NCI-H1417 treated with DMSO at 0.1 percent for 48 hours (cell line): Measurements from ENCODE around the gene SLC25A13.
A peak's percentile ranks its signal among the peaks of the same experiment; 100 is the strongest.

Experiments used
- DNase-seq: peaks from one replicate; lab custom pipeline; 2025; lab: John Stamatoyannopoulos, UW

SLC25A13 gene

DNA sequence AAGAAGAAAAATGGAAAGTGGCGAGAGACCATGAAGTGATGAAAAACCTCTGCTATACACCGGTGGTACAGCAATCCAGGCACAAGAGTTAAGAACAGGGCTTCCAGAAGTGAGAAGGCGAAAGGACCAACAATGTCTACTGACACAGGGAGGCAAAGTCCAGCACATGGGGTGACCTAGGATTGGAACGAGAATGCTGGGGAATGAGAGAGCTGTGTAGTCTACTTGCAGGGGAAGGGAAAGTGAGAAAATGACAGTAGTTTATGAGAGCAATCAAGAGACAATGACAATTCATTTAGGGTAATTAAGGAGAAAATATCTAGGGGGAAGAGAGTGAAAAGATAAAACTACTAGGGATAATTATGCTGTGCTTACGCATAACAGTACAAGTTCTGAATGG is 169.2 kb downstream of the SLC25A13 start:
- DNase-seq = no peak

DNA sequence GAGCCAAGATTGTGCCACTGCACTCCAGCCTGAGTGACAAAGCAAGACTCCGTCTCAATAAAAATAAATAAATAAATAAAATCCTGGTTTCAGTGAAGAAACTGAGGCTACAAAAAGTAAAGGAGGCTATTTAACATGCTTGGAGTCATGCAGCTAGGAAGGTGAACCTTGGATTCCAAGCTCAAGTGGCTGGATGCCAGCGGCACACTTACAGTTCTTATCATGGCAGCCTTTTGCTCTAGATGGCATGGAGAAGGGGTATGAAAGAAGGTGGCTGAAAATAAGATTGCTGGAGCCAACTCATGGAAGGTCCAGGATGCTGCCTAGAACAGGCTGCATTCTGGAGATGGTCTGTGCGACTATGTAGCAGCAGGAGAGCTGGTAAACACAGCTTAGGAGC is 170.0 kb downstream of the SLC25A13 start:
- no peak for DNase-seq

DNA sequence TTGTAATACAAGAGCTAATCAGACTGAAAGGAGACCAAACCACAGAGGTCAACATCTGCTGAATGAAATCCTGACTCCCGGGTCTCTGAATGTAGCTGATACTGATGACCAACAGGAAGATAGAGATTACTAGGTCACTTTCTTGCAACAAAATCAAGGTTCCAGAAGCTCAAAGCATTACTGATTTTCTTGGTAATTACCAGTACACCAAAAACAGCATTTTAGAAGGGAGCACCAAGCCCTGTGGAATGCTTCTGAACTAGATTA is 177.7 kb downstream of the SLC25A13 start:
- no peak for DNase-seq

DNA sequence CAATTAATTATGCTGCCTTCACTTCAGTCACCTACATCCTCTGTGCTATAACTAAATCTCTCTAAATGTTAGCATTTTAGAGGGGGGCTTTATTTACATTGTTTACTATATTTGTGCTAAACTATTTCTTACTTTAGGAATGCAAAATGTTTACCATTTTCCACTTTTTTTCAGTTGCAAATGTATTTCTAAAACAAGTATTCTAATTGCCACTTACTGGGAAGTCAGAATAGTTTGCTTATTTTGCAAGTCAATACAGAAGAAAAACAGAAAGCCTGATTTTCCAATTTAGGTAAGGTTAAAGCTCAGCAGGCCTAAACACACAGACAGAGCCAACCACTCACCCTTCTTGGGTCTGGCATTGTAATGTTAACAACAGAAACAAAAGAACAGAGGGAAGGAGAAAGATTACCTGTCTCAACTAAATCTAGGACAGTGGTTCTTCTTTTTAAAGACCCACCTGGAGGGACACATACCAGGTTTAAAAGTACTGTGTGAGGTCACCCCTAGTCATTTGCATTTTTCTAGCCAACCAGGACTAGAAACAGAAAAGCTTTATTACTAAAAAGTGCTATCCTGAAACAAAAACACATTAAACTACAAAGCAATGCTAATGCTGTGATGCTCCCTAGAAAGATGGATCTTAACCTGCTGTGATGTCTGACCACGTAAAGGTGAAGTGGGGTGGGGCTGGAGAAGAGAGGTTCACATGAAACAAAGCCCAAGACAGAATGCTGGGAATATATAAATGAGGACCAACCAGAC is 178.2 kb downstream of the SLC25A13 start:
- no peak for DNase-seq

DNA sequence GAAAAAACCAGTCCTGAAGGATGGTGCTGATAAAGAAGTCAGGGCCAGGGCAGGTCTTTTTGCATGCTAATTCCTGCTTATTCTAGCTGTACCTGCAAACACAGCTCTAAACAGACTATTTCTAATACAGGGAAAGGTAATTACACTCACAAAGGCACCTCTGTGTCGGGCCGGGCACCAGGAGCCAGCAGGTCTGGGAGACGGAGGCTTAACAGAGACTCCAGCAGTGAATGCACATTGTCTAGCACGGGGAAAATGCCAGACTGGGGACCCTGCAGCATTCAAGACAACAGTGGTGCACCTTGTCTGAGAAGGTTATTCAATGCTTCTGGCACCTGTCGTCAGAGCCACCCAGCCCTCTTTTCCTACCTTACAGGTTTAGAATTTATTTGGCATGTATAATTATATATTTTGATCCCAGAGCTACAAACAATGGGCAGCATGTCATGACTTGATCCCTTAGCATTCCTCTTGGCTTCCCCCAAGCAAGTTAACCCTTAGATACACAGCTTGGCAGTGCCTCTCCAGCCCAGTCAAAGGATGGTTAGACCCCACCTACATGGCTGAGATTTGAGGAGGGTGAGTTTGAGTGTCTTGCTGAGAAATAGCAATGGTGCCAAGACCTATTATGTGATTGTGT is 185.2 kb downstream of the SLC25A13 start:
- DNase-seq = peak; percentile 32

DNA sequence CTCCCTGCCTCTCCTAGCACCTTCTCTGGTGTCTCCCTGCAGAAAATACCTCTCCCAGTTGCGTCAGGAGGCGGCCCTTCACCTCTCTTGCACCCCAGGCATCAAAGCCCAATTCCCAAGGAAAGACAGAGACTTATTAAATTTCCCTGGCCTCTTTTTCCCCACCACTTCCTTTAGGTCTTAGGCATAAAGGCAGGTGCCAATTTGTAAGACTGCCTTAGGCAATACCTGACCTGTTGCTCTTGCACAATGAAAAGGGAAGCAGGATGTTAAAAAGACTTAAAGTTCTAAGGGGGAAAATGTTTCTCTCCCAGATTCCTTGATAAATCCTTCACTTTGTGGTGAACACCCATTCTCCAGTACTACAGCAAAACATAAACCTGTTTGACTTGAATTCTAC is 186.7 kb downstream of the SLC25A13 start:
- no peak for DNase-seq

DNA sequence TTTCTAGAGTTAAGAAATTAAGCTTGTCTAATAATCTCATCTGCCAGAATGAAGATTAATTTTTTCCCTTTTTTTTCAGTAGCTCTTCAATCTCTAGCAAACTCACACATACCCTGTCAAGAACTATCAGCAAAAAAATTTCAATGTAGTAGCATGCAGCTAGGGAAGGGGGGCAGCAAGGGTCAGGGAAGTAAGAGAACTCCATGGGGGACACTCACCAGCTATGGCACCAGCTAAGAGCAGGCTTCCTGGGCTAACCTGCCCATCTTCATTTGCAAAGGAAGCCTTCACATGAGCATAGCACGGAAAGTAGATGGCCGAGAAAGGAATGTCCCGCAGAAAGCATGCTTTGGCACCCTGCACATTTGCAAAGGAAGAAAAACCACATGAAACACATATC is 190.4 kb downstream of the SLC25A13 start:
- DNase-seq = no peak

DNA sequence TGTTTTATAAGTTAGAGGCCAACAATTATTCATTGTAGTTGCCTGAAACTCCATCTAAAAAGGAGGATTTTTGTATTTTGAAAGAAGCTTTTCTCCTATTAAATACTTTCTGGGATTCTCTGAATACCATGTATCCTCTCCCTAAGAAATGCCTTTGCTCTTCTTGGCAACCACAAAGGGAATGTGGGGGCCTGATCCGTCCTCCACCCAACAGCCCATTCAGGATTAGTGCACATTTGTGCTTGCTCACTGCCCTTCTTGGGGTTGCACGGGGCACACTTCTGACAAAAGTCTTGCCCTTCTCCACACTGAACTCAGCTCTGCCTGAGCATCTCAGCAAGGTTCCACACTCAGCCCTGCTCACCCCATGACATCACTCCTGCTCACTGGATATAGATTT is 194.2 kb downstream of the SLC25A13 start:
- DNase-seq = no peak

DNA sequence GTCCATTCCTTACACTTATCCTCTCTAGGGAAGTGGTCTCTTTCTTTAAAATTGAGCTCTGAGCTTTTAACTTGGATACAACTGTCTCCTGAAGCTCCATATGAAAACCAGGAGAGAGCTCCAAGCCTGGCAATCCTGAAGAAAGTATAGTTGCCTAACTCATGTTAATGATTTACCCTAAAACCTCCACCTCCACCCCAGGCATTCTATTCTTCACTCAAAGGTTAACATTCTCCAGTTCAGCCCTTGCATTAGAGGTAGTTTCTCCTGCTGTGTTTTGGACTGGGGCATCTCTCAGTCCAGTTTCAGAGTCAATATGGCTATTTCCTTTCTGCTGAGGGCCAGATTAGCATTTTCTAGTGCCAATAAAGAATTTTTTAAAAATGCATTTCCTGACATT is 195.5 kb downstream of the SLC25A13 start:
- DNase-seq = no peak

DNA sequence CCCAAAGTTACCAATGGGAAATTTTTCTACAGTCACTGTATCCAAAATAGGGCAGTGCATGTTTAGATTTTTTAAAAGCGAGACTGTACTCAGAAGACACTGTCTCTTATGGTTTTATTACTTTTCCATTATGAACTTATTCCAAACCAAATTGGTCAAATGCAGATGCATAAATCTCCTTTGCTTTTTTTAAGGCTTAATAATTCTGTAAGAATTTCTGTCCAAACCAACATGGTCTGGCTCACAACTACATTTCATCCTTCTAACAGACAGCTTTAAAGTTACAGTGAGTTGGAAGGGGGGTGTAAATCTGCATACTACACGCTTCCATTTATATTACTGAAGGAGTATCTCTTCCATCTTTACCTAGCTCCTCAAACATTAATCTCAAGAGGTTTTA is 199.2 kb downstream of the SLC25A13 start:
- no peak for DNase-seq

DNA sequence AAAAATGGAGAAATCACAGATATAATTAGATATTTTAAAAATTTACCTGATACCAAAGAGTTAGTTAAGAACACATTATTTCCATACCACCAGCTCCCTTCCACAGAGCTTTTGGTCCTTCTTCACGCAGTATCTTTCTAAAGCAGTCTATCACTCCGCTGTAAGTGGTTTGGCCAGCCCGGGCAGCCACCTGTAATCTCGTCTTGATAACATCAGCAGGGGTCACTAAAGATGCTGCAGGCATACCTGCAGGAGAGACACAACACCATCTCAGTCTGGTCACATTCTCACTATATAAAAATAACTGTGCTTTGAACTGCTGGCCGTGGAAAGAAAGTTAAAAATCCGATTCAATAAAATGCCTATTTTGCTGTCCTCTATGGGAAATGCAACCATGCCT is 200.1 kb downstream of the SLC25A13 start:
- no peak for DNase-seq

DNA sequence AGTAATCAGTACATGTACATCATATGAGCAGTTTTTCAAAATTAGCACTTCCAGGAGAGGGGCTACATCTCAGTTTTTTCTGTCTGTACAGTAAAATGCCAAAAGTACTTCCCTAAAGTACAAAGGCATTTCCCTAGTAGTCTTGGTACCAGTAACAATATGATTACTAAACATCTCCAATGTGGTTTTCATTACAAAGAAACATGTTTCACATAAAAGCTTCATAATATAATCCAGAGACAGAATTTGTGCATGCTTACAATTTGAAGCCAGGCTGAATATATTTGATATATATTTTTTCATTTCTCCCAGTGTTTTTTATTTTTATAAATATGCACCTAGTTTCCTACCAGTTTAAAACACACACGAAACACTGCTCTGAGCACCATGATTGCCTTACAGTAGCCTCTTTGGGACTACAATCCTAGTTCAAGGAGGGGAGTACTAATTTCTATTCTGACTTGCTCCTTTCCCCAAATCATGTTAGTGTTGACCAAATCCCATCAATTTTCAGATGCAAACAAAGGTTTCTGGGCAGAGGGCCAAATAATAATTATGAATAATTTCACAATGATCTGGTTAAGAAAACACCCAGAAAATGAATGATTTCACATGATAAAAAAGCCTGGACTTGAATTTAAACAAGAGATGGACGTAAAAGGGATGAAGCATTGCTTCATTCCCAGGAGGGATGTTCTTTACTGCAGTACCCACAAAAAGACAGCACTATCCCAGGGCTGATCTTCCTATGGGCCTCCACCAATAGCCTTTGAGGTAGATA is 201.3 kb downstream of the SLC25A13 start:
- peak; percentile 45 for DNase-seq

DNA sequence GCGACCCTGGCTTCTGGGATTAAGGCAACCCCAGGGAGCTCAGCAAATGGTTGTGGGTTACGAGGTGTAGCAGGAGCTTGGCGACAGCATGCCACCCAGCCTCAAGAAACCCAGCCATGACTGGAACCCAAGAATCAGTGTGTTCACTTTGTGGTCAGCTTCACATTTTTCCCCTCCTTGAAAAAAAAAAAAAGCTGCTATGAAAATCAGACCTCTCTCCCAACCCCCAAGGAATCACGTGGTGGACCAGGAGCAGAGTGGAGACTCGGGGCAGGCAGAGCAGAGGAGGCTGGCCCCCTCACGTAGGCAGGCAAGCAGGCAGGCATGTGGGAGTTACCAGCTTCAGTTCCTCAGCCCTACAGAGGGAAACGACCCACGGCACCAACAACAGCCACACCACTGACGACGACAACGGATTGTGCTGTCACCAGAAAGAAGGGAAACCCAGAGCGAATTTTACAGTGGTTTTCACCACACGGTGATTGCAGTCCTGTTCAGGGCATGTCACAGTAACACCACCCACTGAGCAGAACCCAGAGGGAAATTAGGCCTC is 203.4 kb downstream of the SLC25A13 start:
- no peak for DNase-seq

DNA sequence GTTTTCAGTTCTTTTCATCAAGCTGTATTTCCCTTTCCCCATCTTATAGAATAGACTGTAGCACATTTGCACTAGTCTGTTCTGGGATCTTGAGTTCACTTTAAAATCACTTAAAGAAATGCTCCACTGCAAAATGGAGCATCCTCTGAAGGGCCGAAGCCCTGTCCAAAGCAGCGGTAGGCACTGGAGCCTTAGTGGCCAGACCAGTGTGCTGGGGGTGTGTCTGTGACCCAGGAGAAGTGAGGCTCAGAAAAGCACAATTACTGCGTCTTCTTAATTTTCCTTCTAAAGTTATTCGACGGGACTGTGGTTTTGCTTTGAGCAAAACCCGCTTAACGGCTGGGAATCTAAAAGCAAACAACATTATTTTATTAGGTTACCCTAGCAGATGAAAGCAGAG is 205.7 kb downstream of the SLC25A13 start:
- DNase-seq = no peak

DNA sequence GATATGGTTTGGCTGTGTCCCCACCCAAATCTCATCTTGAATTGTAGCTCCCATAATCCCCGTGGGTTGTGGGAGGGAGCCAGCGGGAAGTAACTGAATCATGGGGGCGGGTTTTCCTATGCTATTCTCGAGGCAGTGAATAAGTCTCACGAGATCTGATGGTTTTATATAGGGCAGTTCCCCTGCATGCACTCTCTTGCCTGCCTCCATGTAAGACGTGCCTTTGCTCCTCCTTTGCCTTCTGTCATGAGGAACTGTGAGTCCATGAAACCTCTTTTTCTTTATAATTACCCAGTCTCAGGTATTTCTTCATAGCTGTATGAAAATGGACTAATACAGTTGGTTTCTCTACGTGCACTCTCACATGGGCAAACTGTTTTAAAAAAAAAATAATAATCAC is 207.7 kb downstream of the SLC25A13 start:
- DNase-seq = no peak

DNA sequence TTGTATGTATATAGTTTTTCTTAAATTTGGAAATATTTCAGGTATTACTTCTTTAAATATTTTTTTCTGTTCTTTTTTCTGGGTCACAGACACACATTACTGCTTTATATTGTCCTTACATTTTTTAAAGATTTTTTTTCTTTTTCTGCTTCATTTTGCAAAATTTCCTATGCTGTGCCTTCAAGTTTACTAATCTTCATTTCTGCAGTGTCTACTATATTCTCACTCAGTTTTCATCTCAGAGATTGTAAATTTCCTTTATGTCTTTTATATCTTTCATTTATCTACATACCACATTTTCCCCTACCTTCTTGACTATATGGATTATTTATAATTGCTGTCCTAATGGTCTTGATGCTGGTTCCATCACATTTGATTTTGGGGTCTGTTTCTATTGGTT is 210.5 kb downstream of the SLC25A13 start:
- DNase-seq = no peak

DNA sequence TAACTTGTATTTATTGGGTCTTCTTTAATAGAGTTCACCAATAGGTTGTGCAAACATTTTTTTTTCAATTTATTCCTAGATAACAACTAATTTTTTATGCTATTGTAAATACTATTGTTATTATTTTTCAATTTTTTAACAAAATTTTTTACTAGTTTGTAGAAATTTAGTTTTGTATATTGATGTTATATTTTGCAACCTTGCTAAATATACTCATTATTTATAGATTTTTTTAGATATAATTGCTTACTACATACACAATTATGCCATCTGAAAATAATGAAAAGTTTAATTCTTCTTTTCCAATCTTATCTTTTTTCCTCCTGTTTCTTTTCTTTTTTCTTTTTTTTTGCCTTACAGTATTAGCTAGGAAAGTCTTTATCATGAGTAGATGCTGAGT is 216.9 kb downstream of the SLC25A13 start:
- DNase-seq = no peak

DNA sequence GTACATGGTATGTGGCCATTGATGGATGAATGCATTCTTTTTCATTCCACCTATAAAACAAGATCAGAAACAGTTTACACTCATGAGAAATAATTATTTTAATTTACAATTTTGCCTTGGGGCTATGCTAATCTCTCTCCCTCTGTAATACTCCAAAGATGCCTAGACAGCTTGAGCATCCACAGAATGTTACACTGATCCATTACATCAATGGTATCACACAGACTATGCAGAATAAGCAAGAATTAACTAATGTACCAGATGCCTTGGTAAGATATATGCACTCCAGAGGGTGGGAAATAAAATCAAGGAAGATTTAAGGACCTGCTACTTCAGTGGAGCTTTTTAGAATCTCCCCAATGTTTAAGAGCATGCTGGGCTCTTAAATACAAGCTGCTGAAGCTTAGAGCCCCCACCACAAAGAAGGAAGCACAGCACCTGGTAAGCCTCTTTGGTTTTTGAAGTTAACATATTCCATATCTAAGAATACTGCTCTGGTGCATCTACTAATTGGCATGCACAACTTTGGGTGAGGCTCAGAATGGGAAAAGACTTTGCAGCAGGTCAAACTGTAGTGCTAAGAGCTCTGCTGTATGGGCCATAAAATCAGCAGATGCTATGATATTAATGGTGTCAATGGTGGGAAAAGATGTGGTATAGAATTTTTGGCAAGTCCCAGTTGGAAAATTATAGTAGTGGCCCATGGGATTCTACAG is 219.6 kb downstream of the SLC25A13 start:
- no peak for DNase-seq

DNA sequence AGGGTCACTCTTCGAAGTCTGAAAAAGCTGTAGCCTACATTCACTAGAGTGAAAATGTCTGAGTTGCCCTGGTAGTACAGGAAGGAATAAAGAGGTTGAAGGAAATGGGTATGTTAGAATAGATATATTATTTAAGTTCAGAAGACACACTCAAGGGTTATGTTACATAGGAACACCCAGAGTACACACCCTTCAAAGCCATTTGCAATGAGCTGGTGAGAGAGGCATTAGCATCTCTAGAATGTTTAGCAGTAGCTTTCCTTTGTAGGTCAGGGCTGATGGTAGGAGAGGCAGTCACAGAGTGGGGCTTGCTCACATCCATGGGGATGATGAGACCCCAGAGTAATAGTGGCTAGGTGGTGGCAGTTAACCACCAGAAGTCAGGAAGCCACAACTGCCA is 221.2 kb downstream of the SLC25A13 start:
- DNase-seq = no peak

DNA sequence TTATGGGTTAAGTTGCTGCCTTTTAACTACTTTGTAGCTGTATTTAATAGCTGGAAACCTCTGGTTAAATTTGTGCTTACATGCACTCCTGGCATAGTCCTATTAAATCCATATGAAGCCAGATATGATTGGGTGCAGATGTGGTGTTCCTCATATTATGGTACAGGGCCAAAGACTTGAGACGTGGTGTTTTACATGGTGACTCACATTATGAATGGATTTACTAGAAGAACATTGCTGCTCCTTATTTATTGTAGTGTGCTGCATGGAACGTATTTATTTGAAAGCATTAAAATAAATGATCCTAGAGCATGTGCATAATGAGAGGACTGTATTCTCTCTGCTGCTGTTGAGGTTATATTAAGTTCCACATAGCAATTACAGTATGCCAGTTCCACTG is 224.1 kb downstream of the SLC25A13 start:
- DNase-seq = no peak

DNA sequence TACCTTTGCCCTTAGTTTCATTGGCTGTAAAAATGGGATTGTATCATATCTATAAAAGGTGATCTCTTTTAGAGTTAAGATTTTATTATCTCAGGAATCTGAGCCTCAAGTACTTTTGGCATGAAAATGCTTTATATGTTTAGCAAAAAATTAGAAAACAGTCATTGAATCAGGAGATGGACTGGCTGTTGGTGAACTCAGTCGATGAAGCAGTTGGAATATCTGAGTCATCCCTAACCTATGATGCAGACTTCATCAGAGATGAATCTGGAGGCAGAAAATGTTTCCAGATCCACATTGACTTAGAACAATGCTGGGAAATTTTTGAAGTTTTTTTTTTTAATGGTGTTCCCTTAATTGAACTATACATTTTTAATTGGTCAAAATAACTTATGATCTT is 228.5 kb downstream of the SLC25A13 start:
- DNase-seq = no peak

DNA sequence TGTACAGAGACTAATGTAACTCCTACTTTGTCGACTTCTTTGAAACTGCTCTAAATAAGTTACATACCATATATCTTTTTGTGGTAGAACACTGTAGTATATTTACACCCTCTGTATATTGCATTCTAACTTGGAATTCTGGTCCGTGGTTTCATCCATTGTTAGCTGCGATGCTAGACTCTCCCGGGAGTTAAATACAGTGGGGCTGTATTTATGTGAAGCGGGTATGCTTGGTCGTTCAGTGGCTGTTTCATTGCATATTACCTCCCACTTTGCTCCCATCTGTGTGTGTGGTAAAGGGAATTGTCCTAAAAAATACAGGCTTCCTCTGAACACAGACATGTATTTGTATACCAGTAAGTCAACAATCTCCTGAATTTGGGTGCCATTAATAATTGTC is 231.1 kb downstream of the SLC25A13 start:
- DNase-seq = peak; percentile 94

DNA sequence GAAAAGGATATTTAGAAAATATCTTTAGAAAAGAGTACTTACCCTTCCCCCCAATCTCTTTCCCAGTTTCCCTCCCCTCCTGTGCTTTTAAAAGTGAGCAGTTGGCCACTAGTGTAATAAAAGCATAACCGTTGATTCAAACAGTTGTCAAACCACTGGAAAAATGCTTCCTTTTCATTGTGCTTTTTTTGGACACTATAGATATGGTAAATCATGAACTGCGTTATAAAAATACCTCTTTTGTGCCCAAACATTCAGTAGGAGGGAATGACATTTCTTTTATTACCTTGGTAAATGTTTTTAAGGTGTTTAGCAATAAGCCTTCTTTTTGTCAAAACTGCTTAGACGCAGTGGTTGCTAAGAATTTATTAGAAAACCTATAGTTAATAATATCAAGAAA is 232.4 kb downstream of the SLC25A13 start:
- DNase-seq = no peak
